HEK293T (cell line): ENCODE measurements around the gene SLX4IP.

Source experiments
- CTCF ChIA-PET: fragments of 350-600 bp; formaldehyde crosslinking; extraction: SDS; loops from one replicate; lab custom pipeline; 2021; ENCODE audit warnings: antibody characterized with exemption, inconsistent platforms; lab: Yijun Ruan, JAX
- POLR2A ChIA-PET: fragments of 350-600 bp; formaldehyde crosslinking; extraction: SDS; loops from one replicate; lab custom pipeline; 2020; ENCODE audit warnings: antibody characterized with exemption, inconsistent platforms; lab: Yijun Ruan, JAX
- DNase-seq: peaks from one replicate; pipeline ENCODE4 v3.0.0; 2012; ENCODE audit warnings: mixed read lengths; ENCODE audit errors: extremely low spot score
- ARNT ChIP-seq: fragments of 450-650 bp; IDR thresholded peaks from 2 replicates; pipeline ENCODE4 v1.6.1; 2017; ENCODE audit warnings: mild to moderate bottlenecking
- BHLHE40 ChIP-seq: fragments of 450-650 bp; IDR thresholded peaks from 2 replicates; pipeline ENCODE4 v1.6.1; 2016; ENCODE audit warnings: mild to moderate bottlenecking, moderate library complexity, borderline replicate concordance
- CTBP1 ChIP-seq: fragments of 450-650 bp; IDR thresholded peaks from 2 replicates; pipeline ENCODE4 v1.6.1; 2016; ENCODE audit warnings: borderline replicate concordance
- ELF4 ChIP-seq: fragments of 450-650 bp; IDR thresholded peaks from 2 replicates; pipeline ENCODE4 v1.6.1; 2017; ENCODE audit warnings: antibody characterized with exemption
- FOXA1 ChIP-seq: fragments of 450-650 bp; IDR thresholded peaks from 2 replicates; pipeline ENCODE4 v1.6.1; 2016; ENCODE audit warnings: mild to moderate bottlenecking
- FOXK2 ChIP-seq: fragments of 450-650 bp; IDR thresholded peaks from 2 replicates; pipeline ENCODE4 v1.6.1; 2016; ENCODE audit warnings: mild to moderate bottlenecking
- FOXM1 ChIP-seq: fragments of 450-650 bp; IDR thresholded peaks from 2 replicates; pipeline ENCODE4 v1.6.1; 2017; ENCODE audit warnings: mild to moderate bottlenecking, borderline replicate concordance
- HDGF ChIP-seq: fragments of 450-650 bp; IDR thresholded peaks from 2 replicates; pipeline ENCODE4 v1.6.1; 2017; ENCODE audit warnings: antibody characterized with exemption, borderline replicate concordance
- L3MBTL2 ChIP-seq: fragments of 450-650 bp; conservative IDR thresholded peaks from 2 replicates; pipeline ENCODE4 v1.6.1; 2016; ENCODE audit warnings: mild to moderate bottlenecking
- LEF1 ChIP-seq: fragments of 450-650 bp; IDR thresholded peaks from 2 replicates; pipeline ENCODE4 v1.6.1; 2017; ENCODE audit warnings: mild to moderate bottlenecking, borderline replicate concordance
- NFRKB ChIP-seq: fragments of 450-650 bp; IDR thresholded peaks from 2 replicates; pipeline ENCODE4 v1.6.1; 2016; ENCODE audit warnings: mild to moderate bottlenecking, moderate library complexity
- PKNOX1 ChIP-seq: fragments of 450-650 bp; IDR thresholded peaks from 2 replicates; pipeline ENCODE4 v1.6.1; 2016
- SP1 ChIP-seq: fragments of 450-650 bp; IDR thresholded peaks from 2 replicates; pipeline ENCODE4 v1.6.1; 2017
- SUZ12 ChIP-seq: fragments of 450-650 bp; IDR thresholded peaks from 2 replicates; pipeline ENCODE4 v1.6.1; 2016; ENCODE audit warnings: mild to moderate bottlenecking
- TARDBP ChIP-seq: fragments of 450-650 bp; IDR thresholded peaks from 2 replicates; pipeline ENCODE4 v1.6.1; 2016
- ZNF384 ChIP-seq: fragments of 450-650 bp; IDR thresholded peaks from 2 replicates; pipeline ENCODE4 v1.6.1; 2016

SLX4IP gene

DNA sequence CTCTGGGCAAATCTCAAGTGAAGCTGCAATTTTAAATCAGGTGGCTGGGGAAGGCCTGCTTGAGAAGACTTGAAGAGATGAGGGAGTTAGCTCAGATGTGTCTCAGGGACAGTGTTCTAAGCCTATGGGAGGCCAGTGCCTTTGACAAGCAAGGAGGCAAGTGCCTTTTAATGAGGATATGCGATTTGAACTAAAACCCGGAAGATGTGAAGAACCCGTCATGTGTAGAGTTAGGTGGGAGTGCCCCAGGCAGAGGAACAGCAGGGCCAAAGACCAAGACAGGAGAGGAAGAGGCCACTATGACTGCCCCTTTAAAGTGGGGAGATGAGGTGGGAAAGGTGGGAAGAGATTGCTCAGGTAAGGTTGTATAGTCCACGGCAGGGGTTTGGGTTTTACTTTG is 71.9 kb downstream of the SLX4IP start:
- POLR2A ChIA-PET, result no interaction called here
- no peak for DNase-seq
- CTCF ChIA-PET, result no interaction called here
- TF ChIP-seq BHLHE40 (no peak), ZNF384 (no peak), TARDBP (no peak), FOXK2 (no peak), L3MBTL2 (no peak), HDGF (no peak)

GRCh38 chr20:10508060-10508459 is 73.0 kb downstream of the SLX4IP start:
- TF ChIP-seq ELF4 (no peak), FOXA1 (no peak), SP1 (no peak), L3MBTL2 (no peak), ARNT (no peak), HDGF (no peak), FOXK2 (no peak), ZNF384 (no peak), LEF1 (no peak), FOXM1 (no peak)
- ChIA-PET CTCF (no interaction called here), POLR2A (no interaction called here)
- DNase-seq, result no peak

- no peak for TF ChIP-seq FOXA1
- no peak for TF ChIP-seq TARDBP
- TF ChIP-seq SUZ12, result no peak
- peak; percentile 49 for TF ChIP-seq PKNOX1
- no peak for TF ChIP-seq HDGF
- no peak for TF ChIP-seq ARNT
- TF ChIP-seq FOXK2, result no peak
- CTCF ChIA-PET, result no interaction called here
- POLR2A ChIA-PET, result no interaction called here
- DNase-seq, result no peak
These were observed 73.6 kb downstream of the SLX4IP start for GRCh38 chr20:10508468-10509251.

DNA sequence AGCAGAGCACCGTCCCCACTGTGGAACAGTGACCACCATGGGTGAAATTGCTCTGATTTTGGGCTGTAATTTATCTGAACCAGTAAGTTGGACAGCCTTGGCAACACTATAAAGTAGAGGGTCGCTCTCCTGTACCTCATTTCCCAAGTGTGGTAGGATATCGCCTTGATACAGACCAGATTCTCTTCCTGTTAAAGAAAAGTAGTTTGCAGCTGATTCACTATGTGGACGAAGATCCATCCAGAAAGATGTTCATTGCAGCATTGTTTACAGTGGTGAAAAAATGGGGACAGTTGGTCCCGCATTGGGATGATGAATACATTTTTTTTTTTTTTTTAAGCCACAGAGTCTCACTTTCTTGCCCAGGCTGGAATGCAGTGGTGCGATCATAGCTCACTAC is 74.3 kb downstream of the SLX4IP start:
- TF ChIP-seq ZNF384 (no peak), FOXM1 (no peak), TARDBP (no peak), FOXK2 (no peak), BHLHE40 (no peak), FOXA1 (no peak), NFRKB (no peak), ARNT (no peak), SUZ12 (no peak), LEF1 (no peak), SP1 (no peak), ELF4 (no peak), HDGF (no peak), CTBP1 (no peak), PKNOX1 (no peak), L3MBTL2 (no peak)
- no peak for DNase-seq
- ChIA-PET CTCF (no interaction called here), POLR2A (no interaction called here)

DNA sequence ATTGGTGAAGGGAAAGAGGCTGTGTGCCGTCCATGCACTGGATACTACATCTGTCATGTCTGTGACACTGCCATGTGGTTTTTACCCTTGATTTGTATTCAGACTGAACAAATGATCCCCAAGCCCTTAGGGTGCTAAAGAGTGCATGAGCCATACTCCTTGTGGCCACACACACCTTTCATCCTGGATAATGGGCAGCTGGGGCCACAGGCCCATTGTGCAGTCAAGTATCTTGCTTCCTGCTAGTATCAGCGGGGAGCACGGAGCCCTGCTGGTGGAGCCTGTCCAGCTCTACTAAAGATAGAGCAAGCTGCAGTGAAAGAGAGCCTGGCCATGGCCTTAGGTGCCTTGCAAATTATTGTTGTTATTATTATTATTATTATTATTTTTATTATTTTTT is 75.1 kb downstream of the SLX4IP start:
- ChIA-PET POLR2A (no interaction called here), CTCF (no interaction called here)
- DNase-seq, result no peak
- TF ChIP-seq NFRKB, result no peak
- TF ChIP-seq ELF4, result no peak
- TF ChIP-seq LEF1, result no peak
- no peak for TF ChIP-seq CTBP1
- TF ChIP-seq L3MBTL2, result no peak
- TF ChIP-seq ZNF384, result no peak
- no peak for TF ChIP-seq ARNT
- TF ChIP-seq FOXM1, result no peak
- TF ChIP-seq FOXK2, result no peak
- TF ChIP-seq FOXA1, result no peak
- TF ChIP-seq PKNOX1, result no peak
- no peak for TF ChIP-seq HDGF
- TF ChIP-seq BHLHE40, result no peak
- TF ChIP-seq SP1, result no peak
- no peak for TF ChIP-seq TARDBP

DNA sequence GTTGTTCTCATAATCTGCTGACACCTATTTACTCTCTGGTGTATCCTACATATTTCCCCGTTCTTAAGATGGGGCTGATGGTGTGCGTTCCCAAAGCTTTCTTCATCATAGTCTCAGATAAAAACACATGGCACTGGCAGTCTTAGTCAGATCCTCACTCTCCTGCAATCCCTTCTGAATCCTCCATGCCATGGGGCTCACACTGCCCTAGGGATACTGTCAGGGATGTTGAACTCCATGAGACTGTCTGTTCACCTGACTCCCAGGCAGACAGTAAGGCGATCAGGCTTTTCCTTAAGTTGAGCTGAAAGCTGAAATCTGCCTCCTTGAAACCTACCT is 76.0 kb downstream of the SLX4IP start:
- TF ChIP-seq SUZ12, result no peak
- TF ChIP-seq FOXM1, result no peak
- TF ChIP-seq SP1, result no peak
- ChIA-PET CTCF (no interaction called here), POLR2A (no interaction called here)
- DNase-seq, result no peak
